Activated CD4-positive, CD25-positive, alpha-beta regulatory T cell treated with anti-CD3 and anti-CD28 coated beads, Interleukin-2, amount 50 U/mL, for 16 hours (primary cell): ENCODE data around the gene OAT.

Source experiments
- DNase-seq: peaks from one replicate; pipeline ENCODE4 v3.0.0-alpha.2; 2020; ENCODE audit warnings: low read depth, low spot score

Gene OAT

GRCh38 chr10:124353896-124354295, 64.8 kb downstream of the OAT start:
- DNase-seq: no peak

DNA sequence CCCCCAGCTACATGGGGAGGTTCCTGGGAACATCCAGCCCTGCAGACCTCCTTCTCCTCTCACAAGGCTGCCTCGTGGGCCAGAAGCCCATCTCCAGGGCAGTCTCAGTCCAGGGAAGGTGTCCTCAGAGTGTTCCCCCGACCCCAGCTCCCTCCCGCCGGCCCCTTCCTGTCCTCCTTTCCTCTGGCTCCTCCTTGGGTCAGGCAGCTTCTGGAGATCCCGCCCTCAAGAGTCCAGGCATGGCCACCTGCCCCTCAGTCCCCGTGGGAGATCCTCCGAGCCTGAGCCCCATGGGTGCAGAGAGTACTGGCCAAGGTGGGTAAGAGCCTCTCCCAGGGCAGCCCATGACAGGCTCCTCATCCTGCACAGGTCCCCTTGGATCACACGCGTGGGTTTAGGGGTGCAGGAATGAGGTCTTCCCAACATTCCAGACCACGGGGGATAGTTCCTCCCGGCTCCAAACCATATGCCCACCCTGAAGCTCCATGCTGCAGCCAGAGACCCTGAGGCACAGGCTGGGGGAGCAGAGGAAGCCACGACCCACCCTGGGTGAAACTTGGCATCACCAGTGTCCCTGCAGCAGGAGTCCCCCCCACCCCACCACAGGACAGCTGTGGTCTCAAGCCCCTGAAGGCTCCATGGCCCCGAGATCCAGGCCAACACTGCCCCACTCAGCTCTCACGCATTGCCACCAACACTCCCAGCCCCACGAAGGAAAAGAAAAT, 65.5 kb downstream of the OAT start:
- DNase-seq: no peak

DNA sequence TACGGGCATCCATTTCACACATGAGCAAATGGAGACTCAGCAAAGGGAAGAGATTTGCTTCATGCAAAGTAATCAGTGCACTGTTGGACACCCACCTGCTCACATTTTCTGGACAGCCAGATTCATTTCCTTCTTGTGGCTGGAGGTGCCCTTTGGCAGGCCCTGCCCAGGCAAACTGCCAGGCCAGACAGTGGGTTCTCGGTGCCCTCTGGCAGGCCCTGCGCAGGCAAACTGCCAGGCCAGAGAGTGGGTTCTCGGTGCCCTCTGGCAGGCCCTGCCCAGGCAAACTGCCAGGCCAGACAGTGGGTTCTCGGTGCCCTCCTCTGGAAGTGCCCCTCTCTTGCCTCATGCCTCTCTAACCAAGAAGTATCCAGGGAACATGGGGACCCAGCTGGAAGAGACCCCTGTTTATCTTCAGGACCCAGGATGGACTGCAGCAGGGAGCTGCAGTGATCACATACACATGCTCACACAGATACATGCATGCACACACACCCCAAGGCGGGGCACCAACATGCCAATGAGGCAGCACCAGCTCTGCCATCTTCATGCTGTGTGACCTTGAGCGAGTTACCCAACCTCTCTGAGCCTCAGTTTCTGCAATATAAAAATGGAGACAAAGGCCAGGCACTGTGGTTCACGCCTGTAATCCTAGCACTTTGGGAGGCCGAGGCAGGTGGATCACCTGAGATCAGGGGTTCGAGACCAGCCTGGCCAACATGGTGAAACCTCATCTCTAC, 67.1 kb downstream of the OAT start:
- no peak for DNase-seq

- no peak for DNase-seq
Measured at GRCh38 chr10:124350806-124351205, 67.9 kb downstream of the OAT start.

GRCh38 chr10:124349996-124350280, 68.8 kb downstream of the OAT start:
- DNase-seq: no peak

GRCh38 chr10:124349231-124349995, 69.3 kb downstream of the OAT start:
- DNase-seq: no peak

- no peak for DNase-seq
Measured at GRCh38 chr10:124348801-124349200, 69.9 kb downstream of the OAT start.

- no peak for DNase-seq
Measured at GRCh38 chr10:124347956-124348355, 70.8 kb downstream of the OAT start.
